ENCODE results near the gene HMCN1. TPM values are rescaled to one million over a fixed set of nuclear protein-coding genes. Genes with fewer than 3 reads are reported as not detected.
"Not testable (repeated sequence)": the region's sequence is repeated elsewhere in the genome, so short reads cannot be mapped to it uniquely, and the experiment has no call there.

HMCN1 gene
- polyA plus RNA-seq, 1 donor from 2014 or later, result 0.66 TPM

DNA sequence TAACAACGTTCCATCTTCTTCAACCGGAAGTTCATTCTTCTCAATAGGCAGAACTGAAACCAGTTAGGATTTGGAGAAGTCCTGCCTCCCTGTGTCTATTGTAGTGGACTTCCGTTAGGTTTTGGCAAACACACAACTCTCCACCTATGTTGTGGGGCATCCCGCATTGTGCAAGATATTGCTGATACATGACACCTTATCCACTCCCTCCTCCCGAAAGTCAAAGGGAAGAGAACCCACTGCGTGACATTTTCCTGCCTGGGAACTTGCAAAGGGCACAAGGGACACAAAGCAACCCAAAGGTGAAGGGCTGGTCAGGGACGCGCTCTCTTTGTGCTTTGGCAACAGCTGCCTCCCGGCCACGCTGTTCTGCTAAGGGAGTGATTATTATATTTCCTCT, 476.1 kb downstream of the HMCN1 start:
- H3K36me3 ChIP-seq (ENCODE audit: insufficient read depth, low read length), result no peaks in the 10 kb centered on the region
- H2AFZ ChIP-seq (ENCODE audit: low read depth, low read length), result no peak overlapping the region
- no peaks in the 10 kb centered on the region for H4K20me1 ChIP-seq (ENCODE audit: insufficient read depth)
- no peaks in the 10 kb centered on the region for H3K9me2 ChIP-seq (ENCODE audit: insufficient read depth, low read length)
- no peaks in the 10 kb centered on the region for H3F3A ChIP-seq (ENCODE audit: insufficient read depth, low read length, poor library complexity, severe bottlenecking)
- H3K27me3 ChIP-seq (ENCODE audit: insufficient read depth, low read depth, low read length), result no peaks in the 10 kb centered on the region
- no peak overlapping the region for H3K27ac ChIP-seq (ENCODE audit: low read length)
- no peak overlapping the region for H3K4me2 ChIP-seq (ENCODE audit: low read length)
- no peak overlapping the region for H3K4me3 ChIP-seq (ENCODE audit: low read length)
- H3K9me3 ChIP-seq (ENCODE audit: low read length), result no peaks in the 10 kb centered on the region
- TF ChIP-seq CTCF (IDR thresholded peaks at IDR 0.05; ENCODE audit: poor library complexity, severe bottlenecking) (no peak), MXI1 (conservative IDR thresholded peaks at IDR 0.05; ENCODE audit: poor library complexity, severe bottlenecking) (no peak), RAD21 (conservative IDR thresholded peaks at IDR 0.05) (no peak), TAF1 (IDR thresholded peaks at IDR 0.05; ENCODE audit: low read depth) (no peak), REST (IDR thresholded peaks at IDR 0.05; ENCODE audit: borderline replicate concordance) (no peak), EP300 (conservative IDR thresholded peaks at IDR 0.05; ENCODE audit: poor library complexity, severe bottlenecking) (no peak), SMC3 (conservative IDR thresholded peaks at IDR 0.05; ENCODE audit: poor library complexity) (no peak), EZH2 (IDR thresholded peaks at IDR 0.05; ENCODE audit: borderline replicate concordance, insufficient read depth, low read length, poor library complexity, severe bottlenecking) (no peak), POLR2AphosphoS5 (IDR thresholded peaks at IDR 0.05) (no peak)
- H3K79me2 ChIP-seq (replicated peaks; ENCODE audit: insufficient read depth, low read length), result no peaks in the 10 kb centered on the region
- no peak overlapping the region for H3K9ac ChIP-seq (ENCODE audit: low read length)

GRCh38 chr1:186211583-186211982, 477.4 kb downstream of the HMCN1 start:
- H3K36me3 ChIP-seq (ENCODE audit: insufficient read depth, low read length); H2AFZ ChIP-seq (ENCODE audit: low read depth, low read length); H4K20me1 ChIP-seq (ENCODE audit: insufficient read depth); H3K9ac ChIP-seq (ENCODE audit: low read length); H3K4me3 ChIP-seq (ENCODE audit: low read length); H3K27ac ChIP-seq (ENCODE audit: low read length); H3K4me2 ChIP-seq (ENCODE audit: low read length); H3K9me2 ChIP-seq (ENCODE audit: insufficient read depth, low read length); H3K27me3 ChIP-seq (ENCODE audit: insufficient read depth, low read depth, low read length); H3F3A ChIP-seq (ENCODE audit: insufficient read depth, low read length, poor library complexity, severe bottlenecking); H3K9me3 ChIP-seq (ENCODE audit: low read length); H3K79me2 ChIP-seq (replicated peaks; ENCODE audit: insufficient read depth, low read length): not testable (repeated sequence)
